ENCODE measurements around the gene HSF5.

DNA sequence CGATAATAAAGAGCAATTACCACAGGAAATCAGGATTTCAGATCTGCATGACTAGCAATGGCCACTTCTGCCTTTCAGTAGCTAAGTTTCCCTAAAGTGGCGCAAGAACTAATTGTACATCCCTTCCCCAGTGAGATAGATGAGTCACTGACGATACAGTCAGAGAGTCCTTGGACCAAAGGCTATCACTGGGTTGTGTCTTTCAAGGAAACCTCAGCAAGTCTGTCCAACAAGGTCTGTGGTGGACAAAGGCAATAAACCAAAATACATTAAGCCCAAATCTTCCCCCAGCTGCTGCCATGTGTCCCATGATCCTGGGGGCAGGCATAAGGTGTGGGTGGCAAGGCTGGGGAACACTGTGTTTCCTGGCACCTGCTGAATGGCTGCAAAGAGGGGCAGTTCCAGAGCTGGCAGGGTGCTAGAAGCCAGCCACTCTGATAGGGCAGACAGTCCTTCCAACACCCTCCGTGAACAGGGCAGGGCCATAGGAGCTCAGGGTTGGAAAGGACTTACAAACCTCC is 46.8 kb upstream of the HSF5 start:
- TF ChIP-seq, protein P1, sequence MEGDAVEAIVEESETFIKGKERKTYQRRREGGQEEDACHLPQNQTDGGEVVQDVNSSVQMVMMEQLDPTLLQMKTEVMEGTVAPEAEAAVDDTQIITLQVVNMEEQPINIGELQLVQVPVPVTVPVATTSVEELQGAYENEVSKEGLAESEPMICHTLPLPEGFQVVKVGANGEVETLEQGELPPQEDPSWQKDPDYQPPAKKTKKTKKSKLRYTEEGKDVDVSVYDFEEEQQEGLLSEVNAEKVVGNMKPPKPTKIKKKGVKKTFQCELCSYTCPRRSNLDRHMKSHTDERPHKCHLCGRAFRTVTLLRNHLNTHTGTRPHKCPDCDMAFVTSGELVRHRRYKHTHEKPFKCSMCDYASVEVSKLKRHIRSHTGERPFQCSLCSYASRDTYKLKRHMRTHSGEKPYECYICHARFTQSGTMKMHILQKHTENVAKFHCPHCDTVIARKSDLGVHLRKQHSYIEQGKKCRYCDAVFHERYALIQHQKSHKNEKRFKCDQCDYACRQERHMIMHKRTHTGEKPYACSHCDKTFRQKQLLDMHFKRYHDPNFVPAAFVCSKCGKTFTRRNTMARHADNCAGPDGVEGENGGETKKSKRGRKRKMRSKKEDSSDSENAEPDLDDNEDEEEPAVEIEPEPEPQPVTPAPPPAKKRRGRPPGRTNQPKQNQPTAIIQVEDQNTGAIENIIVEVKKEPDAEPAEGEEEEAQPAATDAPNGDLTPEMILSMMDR (IDR thresholded peaks at IDR 0.05; ENCODE audit: borderline replicate concordance, extremely low read depth, low read length, poor library complexity, severe bottlenecking), result no peak
- no peak for TF ChIP-seq EZH2 (IDR thresholded peaks at IDR 0.05; ENCODE audit: borderline replicate concordance, low read depth, low read length, severe bottlenecking)

Data from DND-41 (cell line).